Activated CD4-positive, CD25-positive, alpha-beta regulatory T cell treated with anti-CD3 and anti-CD28 coated beads, Interleukin-2, amount 50 U/mL, for 24 hours (primary cell): ENCODE measurements around the gene TRAF4.
"Not testable (repeated sequence)": the region's sequence is repeated elsewhere in the genome, so short reads cannot be mapped to it uniquely, and the experiment has no call there.

Experiments
- ATAC-seq, 2 donors: fragments of 150-1000 bp; cut with Tn5 transposase; one replicate each; pipeline ENCODE4 v1.10.0; 2021; ENCODE audit warnings: mild to moderate bottlenecking in 1 of 2, moderate library complexity in 1 of 2

Gene TRAF4

GRCh38 chr17:28794846-28795441 is 51.1 kb downstream of the TRAF4 start:
- not testable (repeated sequence) for ATAC-seq

- ATAC-seq, result no peak
These were observed 52.3 kb downstream of the TRAF4 start for GRCh38 chr17:28796062-28796461.
